HG02588 (cell line): ENCODE data around the gene SLC7A1.

Source experiments
- ATAC-seq: cut with Tn5 transposase; IDR thresholded peaks from one replicate; pipeline ENCODE4 v1.9.1; 2021; ENCODE audit warnings: mild to moderate bottlenecking, moderate library complexity; ENCODE audit not compliant: unreplicated experiment

The SLC7A1 gene

DNA sequence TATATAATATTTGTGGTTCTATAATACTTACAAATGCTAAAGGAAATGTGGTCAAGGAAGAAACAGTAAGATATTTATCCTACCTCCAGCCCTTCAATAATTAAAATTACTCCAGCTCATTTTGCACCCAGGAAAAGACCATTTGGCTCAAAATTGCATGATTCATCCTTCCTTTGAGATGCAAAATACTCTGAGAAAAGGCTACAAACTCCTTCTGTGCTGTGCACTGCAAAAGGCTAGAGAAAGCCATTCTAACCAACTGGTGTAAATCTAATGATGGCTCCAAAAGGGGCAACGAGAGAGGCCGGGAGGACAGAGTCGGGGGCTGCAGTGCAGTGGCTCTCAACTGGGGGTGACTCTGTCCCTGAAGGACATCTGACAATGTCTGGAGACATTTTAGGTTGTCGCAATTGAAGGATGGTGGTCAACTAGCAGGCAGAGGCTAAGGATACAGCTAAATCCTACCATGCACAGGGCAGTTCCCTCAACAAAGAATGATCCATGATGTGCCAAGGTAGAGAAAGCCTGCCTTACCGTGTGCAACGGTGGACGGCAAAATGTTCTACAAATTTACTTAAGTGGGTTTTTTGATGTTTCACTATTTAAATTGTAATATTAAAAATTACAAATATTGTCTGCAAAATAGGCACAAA is 32.6 kb downstream of the SLC7A1 start:
- ATAC-seq = no peak

DNA sequence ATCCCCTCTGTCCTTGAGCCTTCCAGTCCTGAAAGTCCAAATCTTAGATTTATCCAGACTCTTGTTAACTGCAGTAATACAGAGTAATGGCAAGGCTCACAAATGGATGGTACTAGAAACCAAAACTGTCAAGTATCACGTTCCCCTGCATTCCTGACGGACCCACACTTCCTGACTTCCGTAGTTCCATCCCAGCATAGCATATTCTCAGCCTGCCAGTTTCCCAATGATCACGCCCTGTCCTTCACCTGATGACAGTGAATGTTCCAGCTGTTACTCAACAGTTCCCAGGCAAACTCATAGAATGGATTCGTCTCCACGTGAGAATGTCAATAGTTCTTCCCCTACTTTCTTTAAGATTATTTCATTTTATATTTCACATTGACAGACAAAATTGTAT is 33.6 kb downstream of the SLC7A1 start:
- ATAC-seq = no peak

DNA sequence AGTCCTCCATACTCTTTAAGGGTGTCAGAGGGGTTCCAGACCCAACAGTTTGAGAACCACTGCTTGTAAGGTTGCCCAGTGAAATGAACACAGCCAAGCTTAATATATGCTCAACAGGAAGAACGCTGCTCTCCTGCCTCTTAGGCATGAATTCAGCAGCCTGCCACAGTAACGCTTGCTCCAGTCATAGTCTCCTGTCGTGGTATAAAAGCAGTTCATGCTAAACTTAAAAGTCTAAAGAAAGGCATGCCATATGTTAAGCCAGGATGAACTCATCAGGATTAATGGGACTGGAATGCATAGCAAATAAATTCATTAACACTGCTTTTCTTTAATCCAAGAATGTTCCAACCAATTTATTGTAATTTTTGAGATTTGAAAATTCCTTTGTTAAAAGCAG is 38.7 kb downstream of the SLC7A1 start:
- no peak for ATAC-seq

DNA sequence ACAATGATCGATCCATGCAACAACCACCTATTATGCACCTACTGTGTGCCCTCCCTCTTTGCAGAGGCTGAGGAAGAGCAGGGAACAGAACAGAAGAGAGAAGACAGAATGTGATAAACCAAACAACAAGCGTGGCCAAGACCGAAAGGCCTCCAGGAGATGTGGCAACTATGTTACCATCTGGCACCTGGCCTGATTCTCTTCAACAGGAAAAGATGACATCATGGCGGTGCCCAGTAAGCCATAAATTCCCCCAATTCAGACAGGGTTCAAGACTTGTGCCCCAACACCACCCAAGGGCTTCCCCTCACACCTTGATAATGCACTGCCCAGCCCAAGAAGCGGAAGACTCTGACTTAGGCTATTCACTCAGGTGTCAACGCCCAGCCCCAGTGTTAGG is 44.3 kb downstream of the SLC7A1 start:
- no peak for ATAC-seq

DNA sequence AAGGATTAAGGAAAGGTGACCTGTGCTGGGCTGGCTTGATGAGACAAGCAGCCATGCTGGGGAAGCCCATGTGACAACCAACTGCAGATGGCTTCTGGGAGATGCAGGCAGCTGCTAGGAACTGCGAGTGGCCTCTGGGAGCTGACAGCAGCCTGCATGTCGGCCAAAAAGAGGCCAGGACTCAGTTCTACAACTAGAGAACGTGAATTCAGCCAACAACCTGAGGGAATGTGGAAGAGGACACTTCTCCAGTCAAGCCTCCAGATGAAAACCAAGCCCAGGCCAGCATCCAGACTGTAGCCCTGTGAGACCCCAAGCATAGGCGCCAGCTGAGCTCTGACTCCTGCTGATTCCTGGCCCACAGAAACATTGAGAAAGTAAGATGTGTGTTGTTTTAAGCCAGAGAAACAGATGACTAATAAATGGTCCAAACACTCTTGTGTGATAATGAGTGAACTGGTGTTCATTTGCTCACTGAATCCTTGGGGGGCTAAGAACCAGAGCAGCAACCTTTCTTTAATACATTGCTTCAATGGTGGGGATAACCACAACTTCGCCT is 45.0 kb downstream of the SLC7A1 start:
- ATAC-seq = no peak

DNA sequence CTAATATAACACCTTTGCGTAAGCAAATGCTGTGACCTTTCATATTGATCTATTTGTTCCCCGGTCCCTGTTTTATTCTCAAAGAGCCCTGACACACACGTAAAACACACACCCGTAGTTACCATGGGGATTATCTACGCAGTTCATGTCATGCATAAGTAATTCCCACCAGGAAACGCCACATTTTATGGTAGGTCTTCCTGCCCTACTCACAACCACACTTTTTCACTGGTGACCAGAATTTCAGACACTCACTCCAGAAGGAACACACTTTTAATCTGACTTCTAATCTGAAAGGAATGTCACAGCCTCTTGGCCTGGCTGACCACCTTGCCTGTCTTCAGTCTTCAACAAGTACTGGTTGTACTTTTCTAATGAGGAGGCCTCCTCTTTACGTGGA is 46.8 kb downstream of the SLC7A1 start:
- no peak for ATAC-seq

DNA sequence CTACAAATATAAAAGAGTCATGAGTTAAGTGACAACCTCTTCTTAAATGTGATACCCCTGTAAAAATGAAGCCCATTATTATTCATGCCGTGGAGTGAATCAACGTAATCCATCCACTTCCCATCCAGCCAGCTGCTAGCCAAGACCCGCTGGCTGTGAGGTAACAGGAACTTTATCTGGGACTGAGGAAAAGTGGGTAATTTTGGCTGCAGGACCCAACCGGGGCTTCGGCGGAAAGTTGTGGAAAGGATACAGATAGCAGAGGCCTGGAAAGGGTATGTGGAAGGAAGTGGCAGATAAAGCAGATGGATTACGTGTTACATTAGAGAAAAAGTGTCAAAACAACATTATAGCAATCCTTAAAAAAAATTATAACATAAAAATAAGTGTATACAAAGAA is 48.3 kb downstream of the SLC7A1 start:
- no peak for ATAC-seq

DNA sequence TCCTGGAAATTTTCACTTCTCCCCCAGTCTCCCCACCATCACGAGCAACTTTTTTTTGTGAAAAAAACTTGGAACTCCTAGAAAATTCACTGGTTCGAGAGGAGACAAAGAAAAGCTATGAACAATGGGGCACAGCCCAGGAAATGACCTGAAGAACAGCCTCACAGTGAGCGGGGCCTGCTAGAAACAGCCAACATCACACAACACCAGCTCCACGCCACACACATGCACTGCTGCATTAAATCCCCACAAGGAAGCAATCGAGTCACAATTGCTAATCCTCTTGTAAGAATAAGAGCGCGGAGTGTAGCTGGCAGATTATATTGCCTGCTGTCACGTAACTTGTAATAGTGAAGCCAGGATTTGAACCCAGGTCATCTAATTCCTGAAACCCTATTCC is 48.8 kb downstream of the SLC7A1 start:
- ATAC-seq = no peak

DNA sequence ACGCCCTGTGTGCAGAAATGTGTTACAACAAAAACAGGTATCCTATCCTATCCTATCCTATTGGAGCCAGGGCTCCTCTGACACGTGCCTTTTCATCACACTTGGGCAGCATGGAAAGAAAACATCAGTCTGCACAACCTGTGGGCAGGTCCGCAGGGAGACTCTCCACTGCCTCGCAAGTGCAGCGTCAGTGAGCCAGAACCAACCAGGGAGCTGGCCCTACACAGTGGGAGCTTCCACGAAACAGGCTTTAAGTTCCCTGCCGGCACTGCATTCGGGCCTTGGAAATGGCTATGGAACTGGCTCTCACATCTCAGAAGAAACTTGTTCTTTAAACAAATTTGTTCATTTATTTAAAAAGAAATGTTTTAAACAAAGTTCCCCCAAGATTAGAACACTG is 49.5 kb downstream of the SLC7A1 start:
- ATAC-seq = no peak

DNA sequence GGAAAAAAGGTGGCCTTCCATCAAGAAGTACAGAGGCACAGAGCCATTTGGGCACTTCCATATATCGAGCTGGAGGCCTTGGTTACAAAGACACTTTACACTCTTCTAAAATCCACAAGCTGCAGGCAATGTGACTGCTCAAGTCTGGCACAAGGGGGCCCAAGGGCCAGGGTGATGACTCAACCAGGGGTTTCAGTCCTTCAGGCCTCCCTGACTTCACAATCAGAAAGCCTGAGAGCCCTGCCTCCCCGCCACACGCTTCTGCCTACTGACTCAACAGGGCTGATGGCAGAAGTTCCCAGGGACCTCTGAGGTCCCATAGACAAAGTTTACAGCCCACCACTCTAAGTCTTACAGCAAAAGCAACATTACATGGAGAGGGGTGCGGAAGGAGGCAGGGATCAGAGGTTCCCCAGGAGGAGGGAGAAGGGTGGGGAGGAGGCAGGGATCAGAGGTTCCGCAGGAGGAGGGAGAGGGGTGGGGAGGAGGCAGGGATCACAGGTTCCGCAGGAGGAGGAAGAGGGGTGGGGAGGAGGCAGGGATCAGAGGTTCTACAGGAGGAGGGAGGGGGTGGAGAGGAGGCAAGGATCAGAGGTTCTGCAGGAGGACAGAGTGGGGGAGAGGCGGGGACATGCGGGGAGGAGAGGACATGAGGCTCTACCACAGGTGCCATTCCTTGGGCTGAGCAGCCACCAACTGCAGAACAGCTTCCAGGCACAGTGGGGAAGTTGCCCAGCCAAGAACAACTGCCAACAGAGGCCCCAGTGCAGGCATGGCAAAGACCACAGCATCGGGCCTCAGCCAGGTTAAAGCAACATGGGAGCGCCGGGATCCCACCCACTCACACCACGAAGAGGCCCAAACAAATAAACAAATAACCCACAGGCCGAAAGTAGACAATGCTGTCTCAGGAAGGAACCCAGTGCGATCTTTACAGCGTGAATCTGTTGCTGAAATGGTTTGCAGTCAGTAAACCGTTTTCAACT is 52.0 kb downstream of the SLC7A1 start:
- ATAC-seq = peak; percentile 99

DNA sequence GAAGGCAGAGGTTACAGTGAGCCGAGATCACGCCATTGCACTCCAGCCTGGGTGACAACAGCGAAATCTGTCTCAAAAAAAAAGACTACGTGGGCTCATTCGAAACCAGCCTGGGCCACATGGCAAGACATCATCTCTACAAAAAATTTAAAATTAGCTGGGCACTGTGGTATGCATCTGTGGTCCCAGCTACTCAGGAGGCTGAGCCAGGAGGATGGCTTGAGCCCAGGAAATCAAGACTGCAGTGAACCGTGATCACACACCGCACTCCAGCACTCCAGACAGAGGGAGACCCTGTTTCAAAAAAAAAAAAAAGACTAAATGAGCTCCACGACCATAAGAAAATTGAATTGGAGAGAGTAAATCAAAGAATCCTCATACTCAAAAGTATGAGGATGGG is 53.1 kb downstream of the SLC7A1 start:
- no peak for ATAC-seq

DNA sequence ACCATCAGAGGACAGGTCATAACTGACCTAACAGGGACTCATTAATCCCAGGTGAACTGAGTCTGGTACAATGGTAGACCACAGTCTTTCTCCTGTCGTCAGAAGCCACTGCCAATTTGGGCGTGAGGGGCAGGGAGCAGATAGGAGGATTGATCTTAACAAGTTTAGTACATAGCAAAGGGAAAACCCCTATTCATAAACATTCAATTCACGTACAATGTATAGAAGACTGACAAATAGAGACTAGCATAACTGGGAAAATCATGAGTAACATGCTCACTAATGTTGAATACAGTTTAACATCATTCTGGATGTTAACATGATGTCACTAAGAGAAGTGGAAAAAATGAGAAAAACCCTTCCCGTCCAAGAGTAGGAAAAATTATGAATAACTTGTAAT is 54.1 kb downstream of the SLC7A1 start:
- ATAC-seq = no peak

DNA sequence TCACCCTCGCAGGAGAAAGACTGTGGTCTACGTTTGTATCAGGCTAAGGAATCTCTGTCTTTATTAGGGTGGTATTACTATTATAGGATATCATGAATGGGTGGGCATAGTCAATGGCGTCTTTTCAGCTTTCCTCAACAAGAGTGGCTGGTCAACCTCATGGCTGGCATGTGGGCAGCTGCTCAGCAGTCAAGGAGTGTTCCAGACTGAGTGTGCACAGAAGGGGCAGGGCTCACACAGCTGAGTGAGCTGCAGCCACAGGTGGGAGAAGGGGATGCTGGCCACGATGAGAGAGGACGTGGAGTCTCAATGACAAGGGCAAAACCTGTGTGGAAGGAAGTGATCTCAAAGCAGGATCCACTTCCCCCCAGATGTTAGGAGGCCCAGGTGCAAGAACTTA is 54.7 kb downstream of the SLC7A1 start:
- no peak for ATAC-seq

DNA sequence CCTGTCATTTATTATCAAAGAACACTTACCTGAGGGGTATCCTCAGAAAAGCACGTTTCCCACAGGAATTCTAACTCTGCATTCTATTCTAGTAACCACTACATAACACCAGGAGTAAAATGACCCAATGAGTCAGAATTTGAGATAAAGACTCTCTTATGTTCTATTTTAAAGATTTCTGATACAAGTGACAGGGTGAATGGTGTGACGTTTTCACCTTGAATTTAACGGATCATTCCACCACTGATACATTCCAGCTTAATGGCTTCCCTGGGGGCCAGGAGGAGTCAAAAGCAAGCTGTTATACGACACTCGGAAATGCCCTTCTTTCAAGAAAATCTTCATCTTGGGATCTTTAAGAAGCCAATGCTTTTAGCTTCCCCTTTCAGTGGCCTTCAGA is 55.2 kb downstream of the SLC7A1 start:
- ATAC-seq = no peak

DNA sequence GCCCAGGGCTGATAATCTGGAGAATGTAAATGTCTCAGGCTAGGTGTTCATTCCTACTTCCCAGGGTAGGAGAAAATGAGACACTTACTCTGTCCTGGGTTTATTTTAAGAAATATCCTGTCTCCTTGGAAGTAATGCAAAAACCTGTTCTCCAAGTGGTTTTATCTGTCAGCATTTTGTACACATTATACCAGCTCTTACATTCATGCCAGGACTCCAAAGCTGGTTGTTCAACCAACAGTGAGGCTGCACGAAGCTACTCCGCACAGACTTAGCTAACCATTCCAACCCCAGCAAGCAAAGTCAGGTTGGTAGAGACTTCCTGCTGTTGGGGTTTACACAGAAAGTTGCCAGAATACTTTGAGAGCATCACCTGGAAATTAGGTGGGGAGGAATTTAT is 55.6 kb downstream of the SLC7A1 start:
- no peak for ATAC-seq

DNA sequence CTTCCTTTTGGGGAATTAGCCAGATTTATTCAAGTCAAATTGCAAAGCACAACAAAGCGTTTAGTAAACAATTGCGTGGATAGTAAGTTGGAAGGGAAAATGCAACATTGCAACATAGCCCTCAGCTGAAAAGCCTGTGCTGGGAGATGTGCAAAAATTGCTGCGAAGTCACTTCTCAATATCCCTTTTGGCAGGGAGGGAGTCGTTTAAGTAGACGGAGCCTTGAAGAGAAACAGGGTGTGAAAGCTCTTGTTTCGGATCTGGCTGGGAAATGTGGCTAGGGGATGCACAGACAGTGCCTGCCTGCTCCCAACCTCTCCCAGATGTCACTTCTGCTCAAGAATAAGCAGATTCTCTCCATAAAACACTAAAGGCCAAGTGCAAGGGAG is 56.8 kb downstream of the SLC7A1 start:
- ATAC-seq = no peak

DNA sequence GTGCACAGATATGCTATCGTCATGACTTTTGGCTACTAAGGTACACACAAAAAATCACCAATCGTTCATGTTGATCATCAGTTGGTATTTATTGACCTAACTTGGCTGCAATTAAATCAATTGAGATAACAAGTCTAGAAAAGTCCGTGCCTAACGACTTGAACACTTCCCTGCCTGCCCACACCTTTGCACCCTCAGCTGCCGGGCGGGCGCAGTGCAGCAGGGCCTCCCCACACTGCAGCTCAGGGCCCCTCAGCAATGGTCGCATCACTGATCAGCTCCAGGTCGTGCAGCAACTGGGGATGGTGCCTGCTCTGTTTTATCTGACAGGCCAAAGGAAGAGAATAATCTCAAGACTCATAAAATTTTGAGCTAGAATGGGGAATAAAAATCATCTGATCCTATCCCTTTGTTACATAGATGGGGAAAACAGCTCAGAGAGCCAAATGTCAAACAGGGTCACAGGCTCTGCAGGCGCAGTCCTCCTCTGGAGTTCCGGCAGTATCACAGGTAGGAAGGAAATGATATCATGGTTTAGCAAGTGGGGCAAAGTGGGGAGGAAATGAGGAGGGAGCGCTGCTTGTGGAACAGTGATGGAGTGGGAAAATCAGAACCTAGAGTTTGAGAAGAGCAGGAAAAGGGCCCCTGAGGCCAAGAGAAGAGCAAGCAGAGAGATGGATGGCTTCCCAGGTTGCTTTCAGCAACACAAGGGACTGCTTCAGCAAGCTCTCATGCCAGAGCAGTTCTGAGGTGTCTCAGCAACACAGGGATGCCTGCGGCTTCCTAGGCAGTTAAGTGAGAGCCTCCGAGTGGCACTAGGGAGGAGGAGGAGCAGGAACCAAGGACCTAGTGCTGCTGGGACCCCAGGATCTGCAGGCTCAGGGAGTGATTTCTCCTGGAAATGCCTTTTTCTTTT is 57.5 kb downstream of the SLC7A1 start:
- no peak for ATAC-seq

DNA sequence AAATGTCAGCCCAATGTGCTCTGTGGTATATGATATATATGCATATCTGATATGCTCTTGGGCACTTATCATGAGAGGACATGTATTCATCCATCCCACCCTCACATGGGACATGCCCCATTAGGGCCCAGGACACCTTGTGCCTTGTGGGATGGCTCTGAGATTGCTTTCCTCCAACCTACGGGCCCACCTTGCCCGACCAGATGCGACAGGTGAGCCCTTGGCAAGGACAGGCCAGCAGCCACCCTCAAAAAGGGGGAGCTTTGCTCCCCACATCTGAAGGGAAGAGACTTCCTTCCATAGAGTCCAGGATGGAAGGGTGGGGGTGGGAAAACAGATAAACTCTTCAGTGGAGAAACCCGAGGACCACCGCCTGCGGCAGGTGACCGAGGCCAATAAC is 58.6 kb downstream of the SLC7A1 start:
- ATAC-seq = no peak

DNA sequence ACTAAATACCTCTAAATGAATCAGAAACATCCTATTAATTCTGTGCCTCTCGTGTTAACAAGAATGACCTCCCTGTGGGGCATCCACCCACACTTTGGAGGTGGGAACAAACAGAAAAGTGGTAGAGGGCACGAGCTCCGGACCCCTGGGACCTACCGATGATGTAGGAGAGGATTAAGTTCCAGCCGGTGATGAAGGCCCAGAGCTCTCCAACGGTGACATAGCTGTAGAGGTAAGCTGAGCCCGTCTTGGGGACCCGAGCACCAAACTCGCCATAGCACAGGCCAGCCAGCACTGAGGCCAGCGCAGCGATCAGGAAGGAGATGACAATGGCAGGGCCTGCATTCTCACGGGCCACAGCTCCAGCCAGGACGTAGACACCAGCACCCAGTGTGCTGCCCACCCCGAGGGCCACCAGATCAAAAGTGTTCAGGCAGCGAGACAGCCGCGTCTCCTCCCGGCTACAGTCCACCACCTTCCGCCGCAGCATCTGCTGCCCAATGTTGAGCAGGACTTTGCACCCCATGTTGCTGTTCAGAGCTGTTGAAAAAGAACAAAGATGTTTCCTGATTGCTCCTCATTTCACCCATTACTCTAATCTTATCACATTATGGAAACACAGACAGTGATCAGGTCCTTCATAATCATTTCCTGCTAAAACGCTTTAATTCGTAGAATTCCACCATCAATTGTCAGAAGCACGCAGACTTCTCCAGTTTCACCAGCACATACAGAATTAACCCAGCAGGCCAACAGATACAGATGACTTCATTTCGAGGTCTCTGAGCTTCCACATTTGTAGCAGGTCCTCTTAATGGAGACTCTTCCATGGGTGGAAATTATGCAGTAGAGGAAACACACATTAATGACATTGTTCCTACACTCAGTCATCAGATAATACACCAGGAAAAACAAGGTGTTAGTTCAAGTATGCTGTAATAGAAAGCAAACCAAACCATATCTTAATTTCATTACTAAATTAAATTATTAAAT is 59.5 kb downstream of the SLC7A1 start:
- ATAC-seq = no peak

DNA sequence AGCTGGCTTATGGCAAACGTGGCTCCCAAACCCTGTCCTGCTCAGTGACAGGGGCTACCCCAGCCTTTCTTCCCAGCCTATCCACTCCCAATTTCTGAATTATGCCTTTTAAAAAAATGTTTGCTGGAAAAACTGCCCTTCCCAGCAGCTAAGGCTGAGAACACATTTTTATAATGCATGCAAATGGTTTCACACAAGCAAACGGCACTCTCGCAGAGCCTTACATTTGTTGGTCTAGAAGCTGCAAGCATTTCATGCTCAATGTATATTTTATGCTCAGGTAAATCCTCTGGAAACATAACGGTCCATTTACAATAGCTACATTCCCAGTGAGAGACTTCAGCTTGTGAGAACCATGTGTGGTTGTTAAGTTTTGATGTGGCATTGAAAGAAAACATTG is 61.4 kb downstream of the SLC7A1 start:
- no peak for ATAC-seq
